GM21825 (cell line): ENCODE data around the gene DDX20.

Experiments
- ATAC-seq: cut with Tn5 transposase; IDR thresholded peaks from one replicate; pipeline ENCODE4 v1.9.1; 2021; ENCODE audit warnings: mild to moderate bottlenecking, moderate library complexity; ENCODE audit not compliant: unreplicated experiment

Gene DDX20, protein sequence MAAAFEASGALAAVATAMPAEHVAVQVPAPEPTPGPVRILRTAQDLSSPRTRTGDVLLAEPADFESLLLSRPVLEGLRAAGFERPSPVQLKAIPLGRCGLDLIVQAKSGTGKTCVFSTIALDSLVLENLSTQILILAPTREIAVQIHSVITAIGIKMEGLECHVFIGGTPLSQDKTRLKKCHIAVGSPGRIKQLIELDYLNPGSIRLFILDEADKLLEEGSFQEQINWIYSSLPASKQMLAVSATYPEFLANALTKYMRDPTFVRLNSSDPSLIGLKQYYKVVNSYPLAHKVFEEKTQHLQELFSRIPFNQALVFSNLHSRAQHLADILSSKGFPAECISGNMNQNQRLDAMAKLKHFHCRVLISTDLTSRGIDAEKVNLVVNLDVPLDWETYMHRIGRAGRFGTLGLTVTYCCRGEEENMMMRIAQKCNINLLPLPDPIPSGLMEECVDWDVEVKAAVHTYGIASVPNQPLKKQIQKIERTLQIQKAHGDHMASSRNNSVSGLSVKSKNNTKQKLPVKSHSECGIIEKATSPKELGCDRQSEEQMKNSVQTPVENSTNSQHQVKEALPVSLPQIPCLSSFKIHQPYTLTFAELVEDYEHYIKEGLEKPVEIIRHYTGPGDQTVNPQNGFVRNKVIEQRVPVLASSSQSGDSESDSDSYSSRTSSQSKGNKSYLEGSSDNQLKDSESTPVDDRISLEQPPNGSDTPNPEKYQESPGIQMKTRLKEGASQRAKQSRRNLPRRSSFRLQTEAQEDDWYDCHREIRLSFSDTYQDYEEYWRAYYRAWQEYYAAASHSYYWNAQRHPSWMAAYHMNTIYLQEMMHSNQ

DNA sequence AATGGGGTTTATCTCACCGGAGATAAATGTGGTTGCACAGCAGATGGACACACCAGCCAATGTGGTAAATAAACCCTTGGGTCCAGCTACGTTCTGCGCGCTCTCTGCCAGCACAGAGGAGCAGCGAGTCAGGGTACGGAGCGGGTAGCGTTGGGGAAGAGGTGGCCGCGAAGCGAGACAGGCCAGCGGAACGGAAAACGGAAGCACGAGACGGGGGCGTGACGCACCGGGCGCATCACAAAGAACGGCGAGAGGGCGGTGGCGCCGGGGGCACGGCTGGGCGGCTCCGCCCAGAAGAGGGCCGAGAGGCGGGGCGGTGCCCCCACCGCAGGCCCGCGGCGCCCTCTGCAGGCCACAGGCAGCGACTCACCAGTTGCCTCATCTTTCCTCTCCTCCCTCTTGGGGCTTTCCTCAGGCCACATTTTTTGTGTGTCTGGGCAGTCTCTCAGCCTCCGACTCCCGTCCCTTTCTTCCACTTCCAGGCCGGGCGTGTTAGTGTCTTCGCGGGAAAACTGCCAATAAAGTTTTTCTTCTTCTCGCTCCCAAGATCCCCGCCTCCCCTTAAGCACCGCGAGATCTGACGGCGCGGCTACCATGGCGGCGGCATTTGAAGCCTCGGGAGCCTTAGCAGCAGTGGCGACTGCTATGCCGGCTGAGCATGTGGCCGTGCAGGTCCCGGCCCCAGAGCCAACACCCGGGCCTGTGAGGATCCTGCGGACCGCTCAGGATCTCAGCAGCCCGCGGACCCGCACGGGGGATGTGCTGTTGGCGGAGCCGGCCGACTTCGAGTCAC lies at the start of gene DDX20:
DDX20 (plus strand) TSS at position 571 of the 793 bp plus-strand sequence; CDS start at position 595, 24 bp downstream.
- ATAC-seq: peak; percentile 86

DNA sequence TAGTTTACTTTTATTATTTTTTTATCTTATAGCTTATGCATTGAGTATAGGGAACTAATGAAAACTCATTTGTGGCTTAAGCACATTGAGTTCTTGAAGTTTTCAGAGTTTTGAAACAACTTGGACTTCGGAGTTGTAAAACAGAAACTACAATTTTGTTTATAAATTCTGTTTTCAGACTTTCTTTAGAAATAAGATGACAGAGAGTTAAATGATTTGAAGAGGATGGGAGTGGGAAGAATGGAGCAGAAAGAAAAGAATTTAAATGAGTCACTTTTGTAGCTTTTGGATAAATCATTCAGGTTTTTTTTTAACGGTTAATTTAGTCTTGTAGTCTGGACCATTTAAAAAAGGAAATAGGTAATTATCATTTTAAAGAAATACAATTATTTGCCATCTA lies 48.8 kb upstream of the DDX20 start:
- ATAC-seq: no peak

DNA sequence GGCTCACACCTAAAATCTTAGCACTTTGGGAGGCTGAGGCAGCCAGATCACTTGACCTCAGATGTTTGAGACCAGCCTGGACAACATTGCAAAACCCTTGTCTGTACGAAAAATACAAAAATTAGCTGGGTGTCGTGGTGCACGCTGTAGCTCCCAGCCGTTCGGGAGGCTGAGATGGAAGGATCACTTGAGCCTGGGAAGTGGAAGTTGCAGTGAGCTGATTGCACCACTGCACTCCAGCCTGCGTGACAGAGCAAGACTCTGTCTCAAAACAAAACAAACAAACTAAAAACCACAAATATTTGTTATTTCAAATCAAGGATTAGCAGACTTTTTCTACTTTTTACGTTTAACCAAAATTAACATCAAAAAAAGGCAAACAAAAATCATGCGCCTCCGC lies 47.8 kb upstream of the DDX20 start:
- ATAC-seq: no peak

DNA sequence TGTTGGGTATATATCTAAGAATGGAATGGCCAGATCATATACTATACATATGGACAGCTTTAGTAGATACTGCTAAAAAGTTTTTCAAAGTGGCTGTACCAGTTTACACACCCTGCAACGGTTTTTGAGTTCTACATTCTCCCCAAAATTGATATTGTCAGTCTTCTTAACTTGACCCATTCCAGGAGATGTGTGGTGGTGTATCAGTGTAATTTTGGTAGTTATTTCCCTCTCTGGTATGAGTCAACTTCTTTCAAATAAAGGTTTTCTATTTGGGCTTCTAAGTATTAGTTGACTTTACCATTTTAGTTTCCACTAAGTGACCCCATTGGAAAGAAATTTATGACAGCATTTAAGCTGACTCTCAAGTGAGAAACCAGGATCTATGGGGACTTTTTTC lies 45.7 kb upstream of the DDX20 start:
- ATAC-seq: no peak

DNA sequence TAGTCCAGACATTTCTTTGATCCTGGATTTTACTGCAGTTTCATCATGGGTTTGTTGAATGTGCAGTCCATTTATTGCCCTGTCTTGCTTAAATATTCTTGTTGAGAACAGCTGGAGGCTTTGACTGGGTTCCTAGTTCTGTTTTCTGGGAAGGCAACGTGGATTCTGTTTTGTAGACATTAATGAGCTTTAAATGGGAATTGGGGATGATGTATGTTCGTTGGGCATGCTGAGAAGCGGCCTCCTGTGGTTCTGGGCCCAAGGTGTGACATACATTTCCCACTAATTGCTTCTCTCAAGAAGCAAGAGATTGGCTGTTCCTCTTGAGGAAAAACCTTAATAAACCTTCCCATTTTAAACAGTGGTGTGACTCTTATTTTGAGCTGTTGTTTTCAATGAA lies 39.4 kb upstream of the DDX20 start:
- no peak for ATAC-seq

DNA sequence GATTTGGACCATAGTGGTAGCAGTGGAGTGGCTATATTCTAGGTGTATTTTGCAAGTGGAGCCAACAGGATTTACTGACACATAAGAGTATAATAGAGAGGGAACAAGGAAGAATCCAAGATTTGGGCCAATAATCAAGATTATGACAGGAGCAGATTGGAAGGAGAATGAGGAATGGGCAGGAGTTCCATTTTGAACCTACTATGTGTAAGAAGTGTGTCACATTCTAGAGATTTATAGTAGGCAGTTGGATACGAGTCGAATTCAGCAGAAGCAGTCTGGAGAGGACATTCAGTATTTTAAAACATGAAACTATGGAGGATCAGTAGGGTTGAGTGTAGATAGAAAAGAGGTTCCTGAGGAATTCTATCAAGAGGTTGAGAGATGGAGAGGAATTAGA lies 38.3 kb upstream of the DDX20 start:
- no peak for ATAC-seq

DNA sequence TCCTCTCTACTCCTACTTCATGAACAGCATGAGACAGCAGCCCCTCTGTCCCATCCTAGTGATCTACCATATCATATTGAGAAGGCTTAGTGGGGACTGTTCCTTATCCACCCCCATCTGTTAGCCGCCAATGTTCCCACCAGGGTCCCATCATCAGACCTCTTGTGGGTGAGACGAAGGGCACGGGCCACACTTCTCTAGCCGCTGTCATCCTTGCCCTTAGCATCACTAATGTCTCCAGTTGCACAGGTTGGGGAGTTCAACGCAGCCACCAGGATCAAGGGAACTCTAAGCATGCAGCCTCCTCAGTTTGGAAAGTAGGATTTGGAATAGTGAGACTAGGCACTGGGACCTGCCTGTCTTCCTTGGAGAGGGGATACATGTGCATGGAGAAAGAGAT lies 36.6 kb upstream of the DDX20 start:
- ATAC-seq: no peak

DNA sequence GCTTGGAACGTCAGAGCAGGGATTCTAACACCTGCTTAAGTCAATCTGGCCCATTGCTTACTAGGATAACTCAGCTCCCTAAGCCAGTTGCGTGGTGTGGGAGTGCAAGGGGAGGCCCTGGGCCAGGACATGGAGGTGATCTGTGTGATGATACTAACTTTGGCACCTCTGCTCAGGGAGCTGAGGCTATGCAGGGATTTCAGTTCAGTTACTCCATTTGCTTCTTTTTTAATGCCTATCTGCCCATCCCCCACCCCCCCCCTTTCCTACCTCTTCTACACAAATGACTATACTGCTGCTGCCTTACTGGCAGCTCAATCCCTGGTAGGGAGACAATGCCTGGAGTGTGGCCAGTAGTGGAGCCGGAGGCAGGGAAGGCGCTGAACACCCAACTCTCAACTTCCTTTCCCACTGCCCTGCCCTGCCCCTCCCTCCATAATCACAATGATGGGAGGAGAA lies 36.0 kb upstream of the DDX20 start:
- ATAC-seq: no peak

DNA sequence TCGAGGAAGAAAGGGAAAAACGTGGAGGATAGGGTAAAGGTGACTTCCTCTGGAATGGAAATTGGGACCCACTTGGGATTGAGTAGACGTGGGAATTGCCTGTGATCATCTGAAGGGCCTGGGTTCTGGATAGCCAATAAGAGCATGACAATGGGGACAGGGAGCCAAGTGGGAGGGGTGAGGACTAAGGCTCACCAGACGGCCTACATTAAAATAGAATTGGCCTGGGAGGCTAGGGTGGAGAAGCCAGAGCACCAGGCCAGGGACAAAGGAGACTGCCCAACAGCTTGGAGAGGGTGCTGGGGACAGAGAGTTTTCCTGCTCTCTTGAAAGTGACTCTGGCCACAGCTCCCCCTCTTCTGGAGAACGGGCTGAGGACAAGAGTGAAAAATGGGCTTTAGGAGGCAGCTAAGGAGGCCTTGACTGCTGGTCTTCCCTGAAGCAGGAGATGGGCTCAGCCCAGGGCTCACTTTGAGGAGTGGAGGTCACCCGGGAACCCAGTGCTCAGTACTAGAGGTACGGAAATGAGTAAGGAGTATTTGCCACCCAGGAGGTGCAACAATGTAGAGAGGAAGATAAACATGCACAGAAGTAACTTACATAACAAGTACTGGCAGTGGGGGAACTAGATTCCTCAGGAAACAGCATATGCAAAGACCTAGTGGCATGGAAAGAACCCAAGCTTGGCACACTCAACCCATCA lies 35.3 kb upstream of the DDX20 start:
- ATAC-seq: no peak

DNA sequence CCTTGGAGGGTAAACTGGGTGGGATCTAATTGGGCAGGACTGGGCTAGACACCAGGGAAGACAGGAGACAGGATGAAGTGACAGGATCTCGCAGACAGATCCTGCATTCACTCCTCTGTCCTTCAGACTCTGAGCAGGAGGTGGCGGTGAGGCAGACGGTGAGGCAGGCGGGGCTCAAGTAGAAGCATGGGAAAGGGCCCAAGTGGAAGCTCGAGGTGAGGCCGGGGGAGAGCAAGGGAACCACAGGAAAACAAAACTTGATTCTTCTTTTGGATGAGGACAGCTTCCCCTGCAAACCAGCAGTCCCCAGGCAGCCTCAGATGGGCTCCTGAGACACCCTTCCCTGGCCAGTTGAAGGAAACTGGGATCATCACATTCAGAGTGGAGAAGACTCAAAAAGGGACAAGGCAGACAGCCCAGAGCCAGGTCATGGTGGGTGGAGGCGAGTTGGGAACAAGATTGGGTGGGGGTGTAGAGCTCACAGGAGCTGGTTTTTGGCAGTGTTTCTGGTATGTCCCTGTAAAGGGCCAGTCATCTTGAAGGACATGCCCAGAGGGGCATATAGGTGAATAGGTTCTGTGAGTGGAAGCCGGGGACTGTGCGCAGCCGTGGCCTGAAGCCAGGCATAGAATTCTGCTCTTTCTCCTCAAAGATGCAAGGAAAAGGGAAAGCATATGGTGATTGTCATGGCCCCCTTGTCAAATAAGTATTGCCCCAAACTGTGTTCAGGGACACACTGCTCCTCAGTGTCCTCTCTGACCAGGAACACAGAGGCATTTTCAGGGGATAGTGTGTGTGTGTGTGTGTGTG lies 34.5 kb upstream of the DDX20 start:
- no peak for ATAC-seq

DNA sequence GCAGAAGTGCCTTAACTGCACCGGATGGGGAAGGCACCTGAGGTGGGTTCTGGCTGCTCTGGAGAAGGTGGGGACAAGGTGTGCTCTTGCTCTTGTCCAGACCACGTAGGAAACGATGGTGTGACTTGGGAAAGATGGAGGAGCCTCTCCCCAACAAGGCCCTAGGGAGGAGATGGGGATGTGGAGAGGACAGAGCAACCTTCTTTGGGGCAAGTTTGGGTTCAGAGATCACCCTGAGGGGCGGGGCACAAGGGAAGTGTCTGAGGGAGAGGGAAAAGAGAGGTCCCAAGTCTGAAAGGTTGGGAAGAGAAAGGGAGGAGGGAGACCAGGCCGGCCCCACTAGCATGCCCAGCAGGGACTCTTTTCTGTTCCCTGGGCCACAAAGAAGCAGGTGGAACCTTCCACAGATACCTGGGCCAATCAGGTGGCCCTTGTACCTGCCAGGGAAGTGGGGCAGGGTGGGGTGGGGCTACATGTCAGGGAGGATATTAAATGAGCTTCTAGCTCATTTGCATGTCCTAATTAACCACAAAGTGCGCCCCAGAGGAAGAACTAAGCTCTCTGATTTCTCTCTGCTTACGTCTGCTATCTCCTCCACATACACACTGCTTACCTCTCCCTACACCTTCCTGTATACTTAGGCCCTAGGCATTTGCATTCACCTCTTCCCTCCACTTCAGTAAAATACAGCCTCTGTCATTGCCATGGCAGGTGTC lies 32.5 kb upstream of the DDX20 start:
- no peak for ATAC-seq

DNA sequence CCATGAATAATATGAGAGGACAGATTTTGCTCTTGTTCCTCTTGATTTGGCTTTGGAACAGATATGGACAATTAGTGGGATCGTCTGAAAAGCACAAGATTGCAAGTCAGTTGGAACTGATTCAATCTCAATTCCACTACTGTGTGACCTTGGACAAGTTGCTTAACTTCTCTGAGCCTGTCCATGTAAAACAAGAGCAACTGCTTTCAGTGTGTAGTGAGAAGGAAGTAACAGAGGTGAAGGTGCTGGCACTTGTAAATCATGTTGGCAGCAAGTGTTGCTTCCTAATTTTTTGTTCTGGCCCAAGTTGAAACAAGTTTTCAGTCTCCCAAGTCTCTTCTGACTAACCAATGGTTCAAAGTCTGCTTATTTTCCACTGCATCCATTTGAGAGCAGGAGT lies 31.8 kb upstream of the DDX20 start:
- no peak for ATAC-seq

DNA sequence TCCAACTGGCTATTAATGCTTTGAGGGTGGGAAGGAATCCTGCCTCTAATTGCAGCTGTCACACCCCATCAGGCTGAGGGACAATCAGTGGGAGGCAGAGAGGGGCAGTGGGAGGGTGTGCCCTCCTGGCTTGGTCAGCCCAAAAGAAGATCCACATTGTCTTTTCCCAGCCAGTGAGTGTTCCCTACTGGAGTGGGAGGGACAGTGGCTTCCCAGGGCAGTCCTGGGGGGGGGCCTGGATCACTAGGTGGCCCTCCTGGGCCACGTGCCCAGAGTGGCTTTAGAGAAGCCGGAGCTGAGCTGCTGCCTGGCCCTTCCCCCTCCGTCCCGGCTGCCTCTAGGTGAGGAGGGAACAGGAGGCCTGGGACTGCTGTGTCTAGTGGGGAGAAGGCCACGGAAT lies 30.5 kb upstream of the DDX20 start:
- ATAC-seq: no peak

DNA sequence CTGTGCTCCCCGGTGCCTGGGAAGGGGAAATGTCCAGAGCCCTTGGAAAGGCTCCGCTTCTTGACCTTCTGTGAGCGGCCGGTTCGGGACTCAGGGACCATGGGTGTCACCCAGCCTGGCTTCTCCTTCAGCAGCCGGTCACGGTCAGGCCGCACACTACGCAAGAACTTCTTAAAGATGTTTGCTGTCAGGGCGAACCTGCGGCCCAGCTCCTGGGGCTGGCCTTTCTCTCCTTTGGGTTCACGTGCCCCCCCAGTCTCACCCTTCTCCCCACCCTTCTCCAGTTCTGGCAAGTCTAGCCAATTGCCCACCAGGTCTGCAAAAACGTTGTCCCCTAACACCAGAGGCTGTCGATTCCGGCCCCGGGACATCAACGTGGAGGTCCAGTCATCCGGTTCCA lies 28.6 kb upstream of the DDX20 start:
- ATAC-seq: no peak

DNA sequence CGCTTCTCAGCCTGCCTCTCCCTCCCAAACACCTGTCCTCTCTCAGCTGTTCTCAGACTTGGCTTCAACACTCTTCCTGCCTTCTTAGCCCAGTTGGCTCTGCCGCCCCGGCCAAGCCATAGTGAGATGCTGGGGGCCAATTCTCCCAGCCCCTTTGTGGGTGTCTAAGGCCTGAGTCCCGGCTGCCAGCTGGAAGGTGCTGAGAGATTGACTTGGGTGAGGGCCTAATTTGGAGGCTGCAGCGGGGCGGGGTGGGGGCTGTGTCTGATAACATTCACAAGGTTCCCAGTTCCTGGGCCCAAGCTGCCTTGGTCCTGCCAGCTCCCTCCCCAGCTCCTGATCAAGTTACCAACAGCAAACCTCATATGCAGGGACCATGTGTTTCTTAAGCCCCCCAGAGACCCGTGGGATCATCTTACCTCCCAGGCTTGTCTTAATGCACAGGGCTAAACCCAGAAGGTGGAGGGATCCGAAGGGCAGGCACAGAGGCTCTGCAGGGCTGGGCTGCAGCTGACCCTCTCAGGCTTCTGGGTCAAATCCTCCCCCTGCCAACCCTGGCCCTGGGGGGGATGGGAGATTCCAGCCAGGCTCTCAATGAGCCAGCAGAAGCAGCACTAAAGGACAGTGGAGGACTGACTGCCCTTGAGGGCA lies 26.3 kb upstream of the DDX20 start:
- no peak for ATAC-seq

DNA sequence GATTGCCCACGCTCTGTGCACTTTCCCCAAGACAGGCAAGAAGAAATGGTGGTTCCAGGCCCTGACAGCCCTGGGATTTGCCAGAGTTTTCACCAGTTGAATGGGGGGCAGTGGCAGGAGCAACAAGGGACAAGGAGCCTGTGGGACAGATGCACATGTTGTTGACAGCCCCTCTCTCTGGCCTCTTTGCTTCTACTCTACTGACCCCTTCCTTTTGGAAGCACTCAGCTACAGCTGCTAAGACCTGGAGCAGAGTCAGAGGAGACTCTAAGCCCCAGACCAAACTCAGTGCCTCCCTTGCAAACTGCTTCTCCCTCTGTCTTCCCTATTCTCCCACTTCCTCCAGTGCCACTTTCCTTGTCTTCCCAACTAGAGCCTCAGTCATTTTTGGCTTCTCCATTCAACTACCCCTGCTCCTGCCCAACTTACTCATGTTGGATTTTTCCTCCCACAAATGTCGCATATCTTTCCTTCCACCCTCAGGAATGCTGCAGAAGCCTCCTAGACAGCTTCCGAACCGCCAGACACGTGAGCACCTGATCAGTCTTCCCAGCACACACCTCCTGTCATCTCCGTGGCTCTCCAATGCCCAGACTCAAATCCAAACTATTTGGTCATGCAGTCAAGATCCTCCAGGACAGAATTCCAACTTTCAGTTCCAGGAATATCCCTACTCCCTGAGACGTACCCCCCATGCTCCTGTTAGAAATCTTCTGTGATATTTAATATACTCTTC lies 25.6 kb upstream of the DDX20 start:
- no peak for ATAC-seq

DNA sequence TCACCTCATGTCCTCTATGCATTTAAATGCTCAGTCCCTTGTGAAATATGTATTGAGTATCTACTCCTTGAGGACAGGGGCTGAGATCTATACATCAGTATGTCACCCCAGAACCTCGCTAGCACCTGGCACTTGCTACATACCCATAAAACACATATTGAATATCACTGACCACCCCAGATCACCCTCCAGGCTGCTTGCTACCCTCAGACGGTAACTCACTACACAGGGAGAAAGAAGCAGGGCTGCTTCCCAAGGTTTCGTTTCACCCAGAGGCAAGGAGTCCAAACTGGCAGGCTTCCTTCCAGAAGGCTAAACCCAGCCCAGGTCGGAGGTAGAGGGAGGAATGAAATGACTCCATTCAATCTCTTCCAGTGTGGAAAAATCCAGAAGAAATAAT lies 25.0 kb upstream of the DDX20 start:
- no peak for ATAC-seq

DNA sequence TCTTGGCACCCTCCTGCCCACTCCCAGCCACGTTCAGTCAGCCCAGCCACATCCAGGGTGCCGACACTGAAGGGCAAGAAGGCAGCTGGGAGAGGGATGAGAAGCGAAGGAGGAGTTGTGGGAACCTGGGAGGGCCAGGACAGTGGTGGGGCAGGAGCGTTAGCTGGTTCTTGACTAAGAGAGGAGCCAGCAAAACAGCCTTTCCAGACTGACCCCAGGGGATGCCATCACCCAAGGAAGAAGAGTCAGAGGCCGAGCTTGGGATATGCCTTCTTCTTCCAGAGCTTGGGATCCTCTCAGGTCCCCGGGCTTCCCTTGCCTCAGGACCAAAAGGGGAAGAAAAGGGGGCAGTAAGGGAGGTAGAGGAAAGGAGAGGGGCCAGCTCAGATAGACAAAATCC lies 23.7 kb upstream of the DDX20 start:
- no peak for ATAC-seq
